Muscle layer of duodenum (tissue), 2 donors: ENCODE results near the gene PAN3.

Source experiments
- H3K27ac ChIP-seq: one replicate; pipeline ENCODE4 v1.7.0; 2013; ENCODE audit warnings: mild to moderate bottlenecking, low read length
- H3K27me3 ChIP-seq: one replicate; pipeline ENCODE4 v1.7.0; 2013; ENCODE audit warnings: low read depth, mild to moderate bottlenecking, control low read depth, low read length
- H3K36me3 ChIP-seq, 2 donors: one replicate each; pipeline ENCODE4 v1.7.0; 2013; ENCODE audit warnings: low read length in 2 of 2, control low read depth in 1 of 2, mild to moderate bottlenecking in 1 of 2; ENCODE audit not compliant: insufficient read depth in 2 of 2, control insufficient read depth in 1 of 2
- H3K4me1 ChIP-seq, 2 donors: one replicate each; pipeline ENCODE4 v1.7.0; 2013; ENCODE audit warnings: low read length in 2 of 2, mild to moderate bottlenecking in 2 of 2, control low read depth in 1 of 2, moderate library complexity in 1 of 2; ENCODE audit not compliant: insufficient read depth in 2 of 2, control insufficient read depth in 1 of 2
- H3K4me3 ChIP-seq, 2 donors: one replicate each; pipeline ENCODE4 v1.7.0; 2013; ENCODE audit warnings: low read length in 2 of 2, low read depth in 1 of 2, mild to moderate bottlenecking in 1 of 2
- H3K9me3 ChIP-seq, 2 donors: one replicate each; pipeline ENCODE4 v1.7.0; 2013; ENCODE audit warnings: low read length in 2 of 2, control low read depth in 1 of 2, mild to moderate bottlenecking in 1 of 2; ENCODE audit not compliant: control insufficient read depth in 1 of 2
- donor health status: healthy.

PAN3 gene

GRCh38 chr13:28173793-28174192, 35.4 kb downstream of the PAN3 start:
- no peaks in the 10 kb centered on the region for H3K27me3 ChIP-seq

GRCh38 chr13:28177327-28177726, 39.0 kb downstream of the PAN3 start:
- Histone ChIP-seq H3K4me3 (no peak overlapping the region), H3K27ac (no peak overlapping the region), H3K4me1 (no peaks in the 10 kb centered on the region), H3K36me3 (peaks cover 8 to 18% of the 10 kb centered on the region in 2 donors), H3K9me3 (no peaks in the 10 kb centered on the region), H3K27me3 (no peaks in the 10 kb centered on the region)

More at GRCh38 chr13:28173793-28174192, 35.4 kb downstream of the PAN3 start:
- Histone ChIP-seq H3K36me3 (peaks cover 8 to 18% of the 10 kb centered on the region in 2 donors), H3K4me1 (no peaks in the 10 kb centered on the region), H3K27ac (no peak overlapping the region), H3K9me3 (no peaks in the 10 kb centered on the region), H3K4me3 (no peak overlapping the region)

DNA sequence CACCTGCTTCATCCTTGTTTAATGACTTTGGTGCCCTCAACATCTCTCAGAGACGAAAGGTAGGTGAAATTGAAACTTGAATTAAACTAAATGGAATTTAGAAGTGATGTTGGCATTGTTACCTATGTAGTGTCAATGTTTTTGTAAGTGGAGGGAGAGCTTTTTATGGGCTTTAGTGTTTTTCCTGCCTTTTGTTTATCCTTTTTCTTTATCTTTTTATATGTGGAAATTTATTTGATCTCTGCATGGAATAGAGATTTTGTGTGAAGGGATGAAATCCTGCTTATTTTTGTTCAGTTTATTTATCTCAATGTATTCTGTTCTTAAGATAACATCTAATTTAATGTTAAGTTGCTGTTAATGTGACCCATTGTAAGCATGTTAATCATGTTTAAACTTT, 39.5 kb downstream of the PAN3 start:
- Histone ChIP-seq H3K4me3 (no peak overlapping the region), H3K36me3 (peaks cover 8 to 18% of the 10 kb centered on the region in 2 donors), H3K27me3 (no peaks in the 10 kb centered on the region), H3K9me3 (no peaks in the 10 kb centered on the region), H3K4me1 (no peaks in the 10 kb centered on the region), H3K27ac (no peak overlapping the region)

- H3K36me3 ChIP-seq = peaks cover 8 to 15% of the 10 kb centered on the region in 2 donors
- no peak overlapping the region for H3K27ac ChIP-seq
- H3K9me3 ChIP-seq = no peaks in the 10 kb centered on the region
- H3K4me3 ChIP-seq = no peak overlapping the region
- H3K4me1 ChIP-seq = no peaks in the 10 kb centered on the region
- H3K27me3 ChIP-seq = no peaks in the 10 kb centered on the region
Observed at GRCh38 chr13:28179974-28180373, 41.6 kb downstream of the PAN3 start.

GRCh38 chr13:28181413-28181812, 43.1 kb downstream of the PAN3 start:
- Histone ChIP-seq H3K9me3 (no peaks in the 10 kb centered on the region), H3K27me3 (no peaks in the 10 kb centered on the region), H3K4me1 (no peaks in the 10 kb centered on the region), H3K36me3 (peaks cover 2 to 9% of the 10 kb centered on the region in 2 donors), H3K27ac (no peak overlapping the region), H3K4me3 (no peak overlapping the region)

GRCh38 chr13:28185256-28185655, 46.9 kb downstream of the PAN3 start:
- H3K9me3 ChIP-seq = no peaks in the 10 kb centered on the region
- no peaks in the 10 kb centered on the region for H3K27me3 ChIP-seq
- H3K36me3 ChIP-seq = no peaks in the 10 kb centered on the region
- H3K4me3 ChIP-seq = no peak overlapping the region
- no peaks in the 10 kb centered on the region for H3K4me1 ChIP-seq
- no peak overlapping the region for H3K27ac ChIP-seq

DNA sequence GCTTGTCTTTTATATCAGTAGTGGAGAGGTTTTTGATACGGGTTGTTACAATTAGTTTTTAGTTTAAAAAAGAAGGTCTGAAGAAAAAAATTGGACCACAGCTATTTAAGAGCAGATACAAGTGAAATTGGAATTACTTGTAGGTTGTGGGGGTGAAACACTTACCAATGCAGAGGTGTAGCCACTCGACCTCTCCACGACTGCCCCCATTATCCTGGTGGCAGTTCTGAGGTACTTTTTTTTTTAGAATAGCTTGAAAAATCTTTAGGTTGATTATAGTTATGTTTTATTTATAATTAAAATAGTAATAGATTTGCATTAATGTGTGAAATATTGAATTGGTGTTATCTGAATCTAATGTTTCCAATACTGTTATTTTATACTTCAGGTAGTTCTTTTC, 60.7 kb downstream of the PAN3 start:
- Histone ChIP-seq H3K27me3 (no peaks in the 10 kb centered on the region), H3K27ac (no peak overlapping the region), H3K9me3 (no peaks in the 10 kb centered on the region), H3K36me3 (peaks cover 4 to 13% of the 10 kb centered on the region in 2 donors), H3K4me1 (no peaks in the 10 kb centered on the region), H3K4me3 (no peak overlapping the region)

- peaks cover 0 to 3% of the 10 kb centered on the region in 2 donors for H3K36me3 ChIP-seq
- no peaks in the 10 kb centered on the region for H3K9me3 ChIP-seq
- no peaks in the 10 kb centered on the region for H3K27me3 ChIP-seq
- H3K4me1 ChIP-seq = no peaks in the 10 kb centered on the region
- H3K4me3 ChIP-seq = no peak overlapping the region
- no peak overlapping the region for H3K27ac ChIP-seq
Observed at GRCh38 chr13:28204043-28204442, 65.7 kb downstream of the PAN3 start.

DNA sequence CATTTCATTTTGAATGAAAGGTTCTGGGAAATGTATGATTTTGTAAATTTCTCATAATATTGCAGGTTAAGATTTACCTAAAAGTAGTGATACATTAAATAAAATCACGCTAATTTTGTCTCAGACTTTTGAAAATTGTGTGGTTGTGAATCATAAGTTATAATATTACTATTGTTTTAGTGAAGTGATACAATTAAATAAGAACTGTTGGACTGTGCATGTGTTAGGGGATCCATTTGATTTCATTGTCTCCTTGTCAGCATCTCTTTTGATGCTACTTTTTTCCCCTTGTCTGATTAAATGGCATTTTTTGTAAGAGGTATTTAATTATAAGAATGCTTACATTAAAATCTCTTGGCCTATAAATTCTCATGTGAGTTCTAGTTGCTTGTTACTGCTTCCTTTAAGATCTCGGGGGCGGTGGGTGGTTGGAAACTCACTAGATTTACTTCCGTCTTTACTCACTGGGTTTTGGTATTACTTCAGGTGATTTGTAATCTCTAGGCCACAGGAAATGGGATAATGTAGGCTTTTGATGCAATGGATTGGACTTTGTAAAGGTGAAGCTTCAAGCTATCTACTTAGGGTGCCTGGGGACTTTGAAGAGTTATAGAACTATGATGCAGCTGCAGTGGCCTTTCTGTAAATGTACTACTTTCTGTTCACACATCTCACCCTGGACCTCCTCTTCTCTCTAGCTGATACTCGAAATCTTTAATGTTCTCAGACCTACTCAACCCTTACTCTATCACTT, 66.5 kb downstream of the PAN3 start:
- Histone ChIP-seq H3K9me3 (no peaks in the 10 kb centered on the region), H3K27ac (no peak overlapping the region), H3K27me3 (no peaks in the 10 kb centered on the region), H3K36me3 (peaks cover 0 to 3% of the 10 kb centered on the region in 2 donors), H3K4me3 (no peak overlapping the region), H3K4me1 (no peaks in the 10 kb centered on the region)

- Histone ChIP-seq H3K36me3 (peaks cover 0 to 3% of the 10 kb centered on the region in 2 donors), H3K4me3 (no peak overlapping the region), H3K4me1 (no peaks in the 10 kb centered on the region), H3K9me3 (no peaks in the 10 kb centered on the region), H3K27me3 (no peaks in the 10 kb centered on the region), H3K27ac (no peak overlapping the region)
Observed at GRCh38 chr13:28218679-28219078, 80.3 kb downstream of the PAN3 start.

- Histone ChIP-seq H3K36me3 (peaks cover 0 to 3% of the 10 kb centered on the region in 2 donors), H3K9me3 (no peaks in the 10 kb centered on the region), H3K4me1 (no peaks in the 10 kb centered on the region), H3K27me3 (no peaks in the 10 kb centered on the region), H3K4me3 (no peak overlapping the region), H3K27ac (no peak overlapping the region)
Observed at GRCh38 chr13:28219408-28220099, 81.2 kb downstream of the PAN3 start.
